IMR-90 (cell line): ENCODE data around the gene FRMPD4. TPM values are rescaled to one million over a fixed set of nuclear protein-coding genes. Genes with fewer than 3 reads are reported as not detected.
A peak's percentile ranks its signal among the peaks of the same experiment; 100 is the strongest.

ENCODE experiments used
- ATAC-seq: fragments of 200-7000 bp; cut with Tn5 transposase; 2 replicates; pipeline ENCODE4 v1.9.1; 2020; ENCODE audit warnings: low read depth, mild to moderate bottlenecking, moderate library complexity
- BruUV-seq: library from RNA; stranded (reverse); fragments of 400-500 nt; replicated peaks from 2 replicates; lab custom pipeline; 2021; lab: Mats Ljungman, UMichigan
- CTCF ChIA-PET: fragments of 300-600 bp; formaldehyde crosslinking; extraction: SDS; loops from one replicate; lab custom pipeline; 2021; ENCODE audit warnings: antibody characterized with exemption; lab: Yijun Ruan, JAX
- POLR2A ChIA-PET: fragments of 300-600 bp; sonication (Branson Sonifier 250); formaldehyde crosslinking; loops from one replicate; lab custom pipeline; 2022; ENCODE audit warnings: antibody characterized with exemption; ENCODE audit not compliant: unreplicated experiment; lab: Charles Lee
- DNase-seq: peaks from one replicate; pipeline ENCODE4 v3.0.0; 2013
- H2AFZ ChIP-seq: replicated peaks from 2 replicates; pipeline ENCODE3; 2013; ENCODE audit warnings: low read length, mild to moderate bottlenecking; ENCODE audit not compliant: poor library complexity
- H2AK5ac ChIP-seq: 2 replicates; pipeline ENCODE4 v1.6.1; 2013; ENCODE audit warnings: low read depth, low read length, inconsistent platforms
- H2AK9ac ChIP-seq: replicated peaks from 2 replicates; pipeline ENCODE3; 2013; ENCODE audit warnings: mild to moderate bottlenecking, low read depth, low read length, moderate library complexity; ENCODE audit not compliant: poor library complexity
- H2BK120ac ChIP-seq: 2 replicates; pipeline ENCODE4 v1.6.1; 2013; ENCODE audit warnings: low read depth, low read length, inconsistent platforms
- H2BK15ac ChIP-seq: 3 replicates; pipeline ENCODE4 v1.6.1; 2013; ENCODE audit warnings: low read depth, low read length, inconsistent platforms
- H2BK20ac ChIP-seq: 2 replicates; pipeline ENCODE4 v1.6.1; 2013; ENCODE audit warnings: low read depth, mild to moderate bottlenecking, inconsistent platforms, low read length, moderate library complexity
- H2BK5ac ChIP-seq: 2 replicates; pipeline ENCODE4 v1.6.1; 2013; ENCODE audit warnings: mild to moderate bottlenecking, low read depth, low read length, inconsistent platforms; ENCODE audit not compliant: poor library complexity, severe bottlenecking
- H3K14ac ChIP-seq: replicated peaks from 2 replicates; pipeline ENCODE4 v1.6.1; 2013; ENCODE audit warnings: low read depth, low read length, inconsistent platforms
- H3K18ac ChIP-seq: 2 replicates; pipeline ENCODE4 v1.6.1; 2013; ENCODE audit warnings: low read depth, low read length, control low read depth
- H3K23ac ChIP-seq: 2 replicates; pipeline ENCODE4 v1.6.1; 2013; ENCODE audit warnings: low read depth, low read length, inconsistent platforms
- H3K27ac ChIP-seq: 2 replicates; pipeline ENCODE4 v1.5.1; 2013; ENCODE audit warnings: mild to moderate bottlenecking, control low read depth, low read length; ENCODE audit not compliant: insufficient read depth
- H3K27me3 ChIP-seq: 2 replicates; pipeline ENCODE4 v1.6.1; 2013; ENCODE audit warnings: low read length; ENCODE audit not compliant: control insufficient read depth, insufficient read depth
- H3K36me3 ChIP-seq: 2 replicates; pipeline ENCODE4 v1.6.1; 2013; ENCODE audit warnings: low read length, mixed read lengths; ENCODE audit not compliant: control insufficient read depth, insufficient read depth
- H3K4ac ChIP-seq: 2 replicates; pipeline ENCODE4 v1.6.1; 2013; ENCODE audit warnings: low read depth, low read length, inconsistent platforms
- H3K4me1 ChIP-seq: 2 replicates; pipeline ENCODE4 v1.6.1; 2013; ENCODE audit warnings: low read length, mixed read lengths; ENCODE audit not compliant: control insufficient read depth, insufficient read depth
- H3K4me2 ChIP-seq: 2 replicates; pipeline ENCODE4 v1.6.1; 2013; ENCODE audit warnings: low read depth, mild to moderate bottlenecking, control low read depth, low read length, moderate library complexity
- H3K4me3 ChIP-seq: 2 replicates; pipeline ENCODE4 v1.5.1; 2013; ENCODE audit warnings: low read depth, mild to moderate bottlenecking, control low read depth, low read length, moderate library complexity; ENCODE audit not compliant: insufficient read depth
- H3K56ac ChIP-seq: 2 replicates; pipeline ENCODE4 v1.6.1; 2013; ENCODE audit warnings: low read length, inconsistent platforms; ENCODE audit not compliant: insufficient read depth; ENCODE audit errors: extremely low read depth
- H3K79me1 ChIP-seq, 2 experiments: 2 replicates each; pipeline ENCODE4 v1.6.1; 2013; ENCODE audit warnings: low read length in 2 of 2, inconsistent platforms in 1 of 2, low read depth in 1 of 2
- H3K9ac ChIP-seq: 2 replicates; pipeline ENCODE4 v1.6.1; 2013; ENCODE audit warnings: low read depth, low read length, control low read depth
- H3K9me1 ChIP-seq: 2 replicates; pipeline ENCODE4 v1.6.1; 2013; ENCODE audit warnings: low read length, inconsistent platforms; ENCODE audit not compliant: insufficient read depth
- H3K9me3 ChIP-seq: 2 replicates; pipeline ENCODE4 v1.6.1; 2013; ENCODE audit warnings: low read length; ENCODE audit not compliant: control insufficient read depth, insufficient read depth
- H4K20me1 ChIP-seq: 2 replicates; pipeline ENCODE4 v1.6.1; 2013; ENCODE audit warnings: low read length, inconsistent platforms; ENCODE audit not compliant: insufficient read depth
- H4K5ac ChIP-seq: 2 replicates; pipeline ENCODE4 v1.6.1; 2013; ENCODE audit warnings: mild to moderate bottlenecking, low read depth, low read length, control low read depth
- H4K8ac ChIP-seq, 2 experiments: 2 replicates each; pipeline ENCODE4 v1.6.1; 2013; ENCODE audit warnings: low read depth in 2 of 2, low read length in 2 of 2, control low read depth in 1 of 2, inconsistent platforms in 1 of 2
- H4K91ac ChIP-seq: 2 replicates; pipeline ENCODE4 v1.6.1; 2013; ENCODE audit warnings: low read depth, low read length, inconsistent platforms; ENCODE audit not compliant: insufficient read depth
- BHLHE40 ChIP-seq: fragments of 150-350 bp; IDR thresholded peaks from 2 replicates; pipeline ENCODE4 v1.6.1; 2016; ENCODE audit warnings: mild to moderate bottlenecking, low read depth, low read length
- CEBPB ChIP-seq: IDR thresholded peaks from 2 replicates; pipeline ENCODE4 v1.6.1; 2012; ENCODE audit warnings: low read depth, low read length, improper control_type of control experiment
- CHD1 ChIP-seq: IDR thresholded peaks from 2 replicates; pipeline ENCODE4 v1.6.1; 2012; ENCODE audit warnings: low read depth, low read length, improper control_type of control experiment
- FOS ChIP-seq: fragments of 150-350 bp; IDR thresholded peaks from 2 replicates; pipeline ENCODE4 v1.6.1; 2016; ENCODE audit warnings: low read depth, low read length
- MAFK ChIP-seq: IDR thresholded peaks from 2 replicates; pipeline ENCODE4 v1.6.1; 2012; ENCODE audit warnings: low read depth, low read length, improper control_type of control experiment
- MAZ ChIP-seq: IDR thresholded peaks from 2 replicates; pipeline ENCODE4 v1.6.1; 2012; ENCODE audit warnings: low read depth, mild to moderate bottlenecking, low read length, improper control_type of control experiment, moderate library complexity, borderline replicate concordance
- MXI1 ChIP-seq: IDR thresholded peaks from 2 replicates; pipeline ENCODE4 v1.6.1; 2012; ENCODE audit warnings: low read depth, mild to moderate bottlenecking, low read length, moderate library complexity, borderline replicate concordance
- NFE2L2 ChIP-seq: fragments of 150-350 bp; IDR thresholded peaks from 2 replicates; pipeline ENCODE4 v1.6.1; 2016; ENCODE audit warnings: low read depth, mild to moderate bottlenecking, low read length
- POLR2A ChIP-seq: IDR thresholded peaks from 2 replicates; pipeline ENCODE4 v1.6.1; 2012; ENCODE audit warnings: mild to moderate bottlenecking, low read depth, low read length
- RAD21 ChIP-seq: IDR thresholded peaks from 2 replicates; pipeline ENCODE4 v1.6.1; 2012; ENCODE audit warnings: low read length, improper control_type of control experiment
- RCOR1 ChIP-seq: IDR thresholded peaks from 2 replicates; pipeline ENCODE4 v1.6.1; 2012; ENCODE audit warnings: mild to moderate bottlenecking, low read length, improper control_type of control experiment; ENCODE audit not compliant: insufficient replicate concordance
- RFX5 ChIP-seq: IDR thresholded peaks from 2 replicates; pipeline ENCODE4 v1.8.0; 2012; ENCODE audit warnings: low read depth, mild to moderate bottlenecking, low read length, moderate library complexity
- SMC3 ChIP-seq: fragments of 150-350 bp; IDR thresholded peaks from 2 replicates; pipeline ENCODE4 v1.6.1; 2016; ENCODE audit warnings: low read depth, mild to moderate bottlenecking, antibody characterized with exemption, low read length, moderate library complexity
- WGBS, 2 experiments: methylation state at CpG; one replicate each; pipeline versions ENCODE4 v1.1.5 to v1.1.7; 2013; ENCODE audit warnings: missing lambda C conversion rate in 2 of 2; ENCODE audit not compliant: insufficient read length in 1 of 2; ENCODE audit errors: extremely low coverage in 2 of 2; 5-methylcytosine and 5-hydroxymethylcytosine counted together
- dilution Hi-C: fragments of 300-500 bp; cut with HindIII; formaldehyde crosslinking; loops from one replicate; pipeline ENCODE4 v1.14.3; 2018; ENCODE audit warnings: low sequenced_read_pairs; ENCODE audit not compliant: unreplicated experiment
- in situ Hi-C: fragments of 300-500 bp; cut with MboI; formaldehyde crosslinking; loops from 3 replicates; pipeline ENCODE4 v1.14.3; 2019; ENCODE audit warnings: low sequenced_read_pairs, inconsistent platforms, mixed read lengths
- intact Hi-C: fragments of 100-400 bp; cut with micrococcal nuclease; formaldehyde crosslinking; loops from 2 replicates; pipeline ENCODE4 v1.10.0; 2022
- polyA plus RNA-seq, 3 experiments: library from polyadenylated mRNA; depleted of rRNA; stranded (reverse); fragments of >200 nt; gene quantifications; 2 replicates each; pipeline ENCODE4 v1.2.3, GENCODE V29; 2012; ENCODE audit warnings: low replicate concordance in 1 of 3
- total RNA-seq: library from RNA; depleted of rRNA; stranded (reverse); fragments of >200 nt; gene quantifications from 2 replicates; pipeline ENCODE4 v1.2.3, GENCODE V29; 2012
- TF ChIP-seq, protein P1 (sequence below): fragments of 150-350 bp; IDR thresholded peaks from 2 replicates; pipeline ENCODE4 v1.6.1; 2017; ENCODE audit warnings: mild to moderate bottlenecking, antibody characterized with exemption, low read length, low read depth
- TF ChIP-seq, protein P2 (sequence below): conservative IDR thresholded peaks from 2 replicates; pipeline ENCODE4 v1.5.1; 2012; ENCODE audit warnings: mild to moderate bottlenecking, low read depth, low read length, improper control_type of control experiment
- TF ChIP-seq, protein P3 (sequence below): fragments of 150-350 bp; IDR thresholded peaks from 2 replicates; pipeline ENCODE4 v1.6.1; 2016; ENCODE audit warnings: low read depth, mild to moderate bottlenecking, low read length, moderate library complexity, borderline replicate concordance

FRMPD4 gene
- total and polyA plus RNA-seq, 2 of the 4 experiments (the other 2 are of a cell fraction): 0.53 to 1.1 TPM

DNA sequence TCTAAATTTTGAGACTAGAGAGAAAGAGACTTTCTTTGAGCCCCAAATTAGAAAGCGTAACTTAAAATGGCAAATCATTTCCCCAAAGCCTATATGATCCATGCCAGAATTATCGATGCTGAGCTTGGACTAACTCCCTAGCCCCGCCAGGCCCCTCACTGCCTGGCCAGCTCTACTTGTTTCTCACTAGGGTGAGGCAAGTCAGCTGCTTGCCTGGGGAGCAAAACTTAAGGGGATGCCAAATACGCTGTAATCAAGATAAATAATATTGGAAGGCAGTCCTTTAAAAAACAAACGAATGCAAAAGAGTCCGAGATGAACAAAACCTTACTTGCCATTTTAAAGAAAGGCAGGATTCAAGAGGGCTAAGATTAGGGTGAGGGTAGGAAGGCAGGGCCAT lies 236.0 kb downstream of the FRMPD4 start:
- H3K4ac ChIP-seq: no peak overlapping the region; the same call in 1 of the 2 replicates
- H2AK9ac ChIP-seq: no peak overlapping the region
- dilution Hi-C loops: no loop called here
- peaks cover 3% of the 10 kb centered on the region; the same call in 1 of the 2 replicates for H3K4me1 ChIP-seq
- H2BK20ac ChIP-seq: no peak overlapping the region
- no peaks in the 10 kb centered on the region for H4K20me1 ChIP-seq
- ATAC-seq (no peak), DNase-seq (no peak)
- H3K4me2 ChIP-seq: no peak overlapping the region
- intact Hi-C loops: loop anchor here (5.0 kb wide), 2 partner anchors 73 to 328 kb away; no protein-coding TSS in a partner anchor
- no peak overlapping the region for H3K18ac ChIP-seq
- no peak overlapping the region for H3K14ac ChIP-seq
- no peak overlapping the region for H3K56ac ChIP-seq
- H4K5ac ChIP-seq: no peak overlapping the region
- CTCF ChIA-PET: interaction anchor here (0.5 kb wide), 1 partner anchor 322 kb away, joined by 3 read pairs; no protein-coding TSS in a partner anchor
- no peak overlapping the region for H4K8ac ChIP-seq
- no CpG with 5 or more reads among the region's 6 CpGs for WGBS, 2 experiments
- H2BK120ac ChIP-seq: 0 out of 2 replicates have a peak overlapping the region, but pooled peaks have one; percentile 27
- H3K9ac ChIP-seq: no peak overlapping the region
- no peaks in the 10 kb centered on the region for H3K36me3 ChIP-seq
- H3K4me3 ChIP-seq: no peak overlapping the region
- no peaks in the 10 kb centered on the region for H3K9me3 ChIP-seq
- no peak overlapping the region; the same call in 1 of the 2 replicates for H4K91ac ChIP-seq
- no peak overlapping the region for H2BK5ac ChIP-seq
- POLR2A ChIA-PET: no interaction called here
- no TSS peak for BruUV-seq
- no peaks in the 10 kb centered on the region for H3K27me3 ChIP-seq
- H2BK15ac ChIP-seq: no peak overlapping the region
- H3K23ac ChIP-seq: no peak overlapping the region
- no peaks in the 10 kb centered on the region for H3K79me1 ChIP-seq
- H2AFZ ChIP-seq: no peak overlapping the region
- H3K9me1 ChIP-seq: no peaks in the 10 kb centered on the region
- TF ChIP-seq MXI1 (no peak), CHD1 (no peak), MAFK (no peak), NFE2L2 (no peak), SMC3 (no peak), RFX5 (no peak), RAD21 (no peak), FOS (no peak), MAZ (no peak), POLR2A (no peak), BHLHE40 (no peak), CEBPB (no peak), RCOR1 (no peak)
- TF ChIP-seq, protein P1, sequence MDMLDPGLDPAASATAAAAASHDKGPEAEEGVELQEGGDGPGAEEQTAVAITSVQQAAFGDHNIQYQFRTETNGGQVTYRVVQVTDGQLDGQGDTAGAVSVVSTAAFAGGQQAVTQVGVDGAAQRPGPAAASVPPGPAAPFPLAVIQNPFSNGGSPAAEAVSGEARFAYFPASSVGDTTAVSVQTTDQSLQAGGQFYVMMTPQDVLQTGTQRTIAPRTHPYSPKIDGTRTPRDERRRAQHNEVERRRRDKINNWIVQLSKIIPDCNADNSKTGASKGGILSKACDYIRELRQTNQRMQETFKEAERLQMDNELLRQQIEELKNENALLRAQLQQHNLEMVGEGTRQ: no peak
- TF ChIP-seq, protein P2, sequence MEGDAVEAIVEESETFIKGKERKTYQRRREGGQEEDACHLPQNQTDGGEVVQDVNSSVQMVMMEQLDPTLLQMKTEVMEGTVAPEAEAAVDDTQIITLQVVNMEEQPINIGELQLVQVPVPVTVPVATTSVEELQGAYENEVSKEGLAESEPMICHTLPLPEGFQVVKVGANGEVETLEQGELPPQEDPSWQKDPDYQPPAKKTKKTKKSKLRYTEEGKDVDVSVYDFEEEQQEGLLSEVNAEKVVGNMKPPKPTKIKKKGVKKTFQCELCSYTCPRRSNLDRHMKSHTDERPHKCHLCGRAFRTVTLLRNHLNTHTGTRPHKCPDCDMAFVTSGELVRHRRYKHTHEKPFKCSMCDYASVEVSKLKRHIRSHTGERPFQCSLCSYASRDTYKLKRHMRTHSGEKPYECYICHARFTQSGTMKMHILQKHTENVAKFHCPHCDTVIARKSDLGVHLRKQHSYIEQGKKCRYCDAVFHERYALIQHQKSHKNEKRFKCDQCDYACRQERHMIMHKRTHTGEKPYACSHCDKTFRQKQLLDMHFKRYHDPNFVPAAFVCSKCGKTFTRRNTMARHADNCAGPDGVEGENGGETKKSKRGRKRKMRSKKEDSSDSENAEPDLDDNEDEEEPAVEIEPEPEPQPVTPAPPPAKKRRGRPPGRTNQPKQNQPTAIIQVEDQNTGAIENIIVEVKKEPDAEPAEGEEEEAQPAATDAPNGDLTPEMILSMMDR: no peak
- TF ChIP-seq, protein P3, sequence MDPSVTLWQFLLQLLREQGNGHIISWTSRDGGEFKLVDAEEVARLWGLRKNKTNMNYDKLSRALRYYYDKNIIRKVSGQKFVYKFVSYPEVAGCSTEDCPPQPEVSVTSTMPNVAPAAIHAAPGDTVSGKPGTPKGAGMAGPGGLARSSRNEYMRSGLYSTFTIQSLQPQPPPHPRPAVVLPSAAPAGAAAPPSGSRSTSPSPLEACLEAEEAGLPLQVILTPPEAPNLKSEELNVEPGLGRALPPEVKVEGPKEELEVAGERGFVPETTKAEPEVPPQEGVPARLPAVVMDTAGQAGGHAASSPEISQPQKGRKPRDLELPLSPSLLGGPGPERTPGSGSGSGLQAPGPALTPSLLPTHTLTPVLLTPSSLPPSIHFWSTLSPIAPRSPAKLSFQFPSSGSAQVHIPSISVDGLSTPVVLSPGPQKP: no peak
- H2AK5ac ChIP-seq: no peak overlapping the region
- no peak overlapping the region for H3K27ac ChIP-seq
- in situ Hi-C loops: no loop called here
